ENCODE results near the gene FAM184A.
A peak's percentile ranks its signal among the peaks of the same experiment; 100 is the strongest.
"Not testable (repeated sequence)": the region's sequence is repeated elsewhere in the genome, so short reads cannot be mapped to it uniquely, and the experiment has no call there.

The FAM184A gene

GRCh38 chr6:119110601-119111548 lies 32.4 kb upstream of the FAM184A start:
- peak; percentile 58 for TF ChIP-seq CTCF (IDR thresholded peaks at IDR 0.05; ENCODE audit: extremely low read depth, insufficient read depth, missing control alignments)
- peak; percentile 49 for DNase-seq (ENCODE audit: low spot score)
- in situ Hi-C loops (cut with MboI; ENCODE audit: low pct_unique_long_range_greater_than_20kb, low sequenced_read_pairs, unreplicated experiment): loop anchor here (10.0 kb wide), 1 partner anchor 146 kb away; no protein-coding TSS in a partner anchor

- in situ Hi-C loops (cut with MboI; ENCODE audit: low pct_unique_long_range_greater_than_20kb, low sequenced_read_pairs, unreplicated experiment): loop anchor here (10.0 kb wide), 1 partner anchor 145 kb away; no protein-coding TSS in a partner anchor
- DNase-seq (ENCODE audit: low spot score): no peak
- TF ChIP-seq CTCF (IDR thresholded peaks at IDR 0.05; ENCODE audit: extremely low read depth, insufficient read depth, missing control alignments): no peak
Observed at GRCh38 chr6:119109654-119110325, 31.3 kb upstream of the FAM184A start.

GRCh38 chr6:119108076-119108475 lies 29.6 kb upstream of the FAM184A start:
- in situ Hi-C loops (cut with MboI; ENCODE audit: low pct_unique_long_range_greater_than_20kb, low sequenced_read_pairs, unreplicated experiment): no loop called here
- no peak for TF ChIP-seq CTCF (IDR thresholded peaks at IDR 0.05; ENCODE audit: extremely low read depth, insufficient read depth, missing control alignments)
- DNase-seq (ENCODE audit: low spot score): no peak

- no peak for TF ChIP-seq CTCF (IDR thresholded peaks at IDR 0.05; ENCODE audit: extremely low read depth, insufficient read depth, missing control alignments)
- in situ Hi-C loops (cut with MboI; ENCODE audit: low pct_unique_long_range_greater_than_20kb, low sequenced_read_pairs, unreplicated experiment): no loop called here
- no peak for DNase-seq (ENCODE audit: low spot score)
Observed at GRCh38 chr6:119105282-119105681, 26.8 kb upstream of the FAM184A start.

GRCh38 chr6:119102901-119103300 lies 24.4 kb upstream of the FAM184A start:
- DNase-seq (ENCODE audit: low spot score): no peak
- no peak for TF ChIP-seq CTCF (IDR thresholded peaks at IDR 0.05; ENCODE audit: extremely low read depth, insufficient read depth, missing control alignments)
- in situ Hi-C loops (cut with MboI; ENCODE audit: low pct_unique_long_range_greater_than_20kb, low sequenced_read_pairs, unreplicated experiment): no loop called here

GRCh38 chr6:119100115-119100514 lies 21.7 kb upstream of the FAM184A start:
- no peak for TF ChIP-seq CTCF (IDR thresholded peaks at IDR 0.05; ENCODE audit: extremely low read depth, insufficient read depth, missing control alignments)
- DNase-seq (ENCODE audit: low spot score): no peak
- in situ Hi-C loops (cut with MboI; ENCODE audit: low pct_unique_long_range_greater_than_20kb, low sequenced_read_pairs, unreplicated experiment): no loop called here

- DNase-seq (ENCODE audit: low spot score); in situ Hi-C loops (cut with MboI; ENCODE audit: low pct_unique_long_range_greater_than_20kb, low sequenced_read_pairs, unreplicated experiment): not testable (repeated sequence)
Observed at GRCh38 chr6:119097815-119098361, 19.4 kb upstream of the FAM184A start.

Measured in GM13977 (cell line).